H1 (cell line): Measurements from ENCODE around the gene ASTN1. TPM values are rescaled to one million over a fixed set of nuclear protein-coding genes. Genes with fewer than 3 reads are reported as not detected.

Experiments
- CTCF ChIA-PET: fragments of 300-600 bp; sonication (Branson Sonifier 250); formaldehyde crosslinking; loops from one replicate; lab custom pipeline; 2021; ENCODE audit not compliant: partially characterized antibody; lab: Charles Lee
- POLR2A ChIA-PET: fragments of 300-600 bp; sonication (Branson Sonifier 250); formaldehyde crosslinking; loops from one replicate; lab custom pipeline; 2021; ENCODE audit warnings: inconsistent platforms; ENCODE audit not compliant: partially characterized antibody; lab: Charles Lee
- DNase-seq, 2 experiments: peaks; one replicate each; pipeline versions ENCODE4 v3.0.0 to v3.0.0-alpha.2; 2010 to 2022; ENCODE audit warnings: low spot score in 2 of 2, low read depth in 1 of 2, mixed read lengths in 1 of 2
- FAIRE-seq: peaks from 2 replicates; lab custom pipeline; 2011; peaks lifted over from hg19 to GRCh38; lab: Jason Lieb, UNC
- H2AFZ ChIP-seq: 2 replicates; pipeline ENCODE4 v1.8.1; 2012; ENCODE audit warnings: low read length, inconsistent platforms
- H2AK5ac ChIP-seq: 2 replicates; pipeline ENCODE4 v1.6.1; 2013; ENCODE audit warnings: low read depth, low read length
- H2BK120ac ChIP-seq: replicated peaks from 2 replicates; pipeline ENCODE3; 2013; ENCODE audit warnings: low read depth, low read length, inconsistent platforms
- H2BK12ac ChIP-seq: 2 replicates; pipeline ENCODE4 v1.6.1; 2013; ENCODE audit warnings: low read depth, low read length
- H2BK15ac ChIP-seq: 2 replicates; pipeline ENCODE4 v1.6.1; 2013; ENCODE audit warnings: low read length
- H2BK20ac ChIP-seq: 2 replicates; pipeline ENCODE4 v1.6.1; 2013; ENCODE audit warnings: low read length
- H2BK5ac ChIP-seq: 2 replicates; pipeline ENCODE4 v1.6.1; 2013; ENCODE audit warnings: low read depth, low read length
- H3K14ac ChIP-seq: 2 replicates; pipeline ENCODE4 v1.6.1; 2013; ENCODE audit warnings: inconsistent platforms; ENCODE audit not compliant: insufficient read length
- H3K18ac ChIP-seq: 2 replicates; pipeline ENCODE4 v1.6.1; 2013; ENCODE audit warnings: low read length; ENCODE audit errors: extremely low read depth
- H3K23ac ChIP-seq: 2 replicates; pipeline ENCODE4 v1.6.1; 2013; ENCODE audit warnings: inconsistent platforms; ENCODE audit not compliant: insufficient read length
- H3K23me2 ChIP-seq: 2 replicates; pipeline ENCODE4 v1.6.1; 2013; ENCODE audit warnings: low read depth, low read length
- H3K27ac ChIP-seq: 2 replicates; pipeline ENCODE4 v1.6.1; 2011; ENCODE audit warnings: low read depth, low read length, inconsistent platforms
- H3K27me3 ChIP-seq, 4 experiments: replicated peaks in 1 of 4; 1 replicate in 1 of 4; 2 replicates in 3 of 4; pipeline versions ENCODE4 v1.6.1 to v1.8.1; 2011 to 2013; ENCODE audit warnings: low read length in 3 of 4, mild to moderate bottlenecking in 3 of 4, inconsistent platforms in 2 of 4, mixed read lengths in 2 of 4, moderate library complexity in 1 of 4; ENCODE audit not compliant: control insufficient read depth in 3 of 4, insufficient read depth in 3 of 4; ENCODE audit errors: extremely low read depth in 1 of 4
- H3K36me3 ChIP-seq, 4 experiments: 2 replicates each; pipeline versions ENCODE4 v1.6.1 to v1.8.1; 2011 to 2013; ENCODE audit warnings: mild to moderate bottlenecking in 4 of 4, low read length in 3 of 4, moderate library complexity in 2 of 4, control low read depth in 1 of 4, inconsistent platforms in 1 of 4; ENCODE audit not compliant: insufficient read depth in 4 of 4, control insufficient read depth in 2 of 4
- H3K4ac ChIP-seq: replicated peaks from 2 replicates; pipeline ENCODE3; 2013; ENCODE audit warnings: low read length, low read depth, mixed read lengths, inconsistent platforms; ENCODE audit not compliant: insufficient read length
- H3K4me1 ChIP-seq, 4 experiments: replicated peaks in 1 of 4; 1 replicate in 1 of 4; 2 replicates in 3 of 4; pipeline versions ENCODE4 v1.6.1 to v1.8.1; 2011 to 2013; ENCODE audit warnings: low read length in 3 of 4, inconsistent platforms in 2 of 4, mixed read lengths in 1 of 4; ENCODE audit not compliant: insufficient read depth in 4 of 4, control insufficient read depth in 3 of 4
- H3K4me2 ChIP-seq, 2 experiments: 2 replicates each; pipeline versions ENCODE4 v1.6.1 to v1.8.1; 2011 to 2013; ENCODE audit warnings: low read depth in 2 of 2, low read length in 2 of 2, control low read depth in 1 of 2, inconsistent platforms in 1 of 2, mild to moderate bottlenecking in 1 of 2; ENCODE audit not compliant: insufficient read depth in 1 of 2
- H3K4me3 ChIP-seq, 4 experiments: fragments of 200-600, 300-600 bp in 1 of 4; sonication (generic), shearing (Covaris generic), sonication (Bioruptor Twin) in 1 of 4; 2 replicates each; pipeline versions ENCODE4 v1.5.1 to v1.8.1; 2011 to 2016; ENCODE audit warnings: low read length in 4 of 4, low read depth in 3 of 4, control low read depth in 2 of 4, inconsistent platforms in 2 of 4, mild to moderate bottlenecking in 2 of 4, mixed read lengths in 1 of 4, moderate library complexity in 1 of 4; ENCODE audit not compliant: insufficient read depth in 2 of 4; ENCODE audit errors: extremely low read depth in 1 of 4
- H3K56ac ChIP-seq: replicated peaks from 2 replicates; pipeline ENCODE3; 2013; ENCODE audit warnings: low read depth, mild to moderate bottlenecking, mixed read lengths, low read length, inconsistent platforms; ENCODE audit not compliant: insufficient read length
- H3K79me1 ChIP-seq: 2 replicates; pipeline ENCODE4 v1.6.1; 2013; ENCODE audit warnings: low read depth, low read length, control low read depth
- H3K79me2 ChIP-seq, 2 experiments: 2 replicates each; pipeline versions ENCODE4 v1.6.1 to v1.8.1; 2012 to 2013; ENCODE audit warnings: low read length in 2 of 2, mild to moderate bottlenecking in 2 of 2, inconsistent platforms in 1 of 2; ENCODE audit not compliant: insufficient read depth in 2 of 2, control insufficient read depth in 1 of 2
- H3K9ac ChIP-seq, 4 experiments: replicated peaks in 1 of 4; 1 replicate in 1 of 4; 2 replicates in 3 of 4; pipeline versions ENCODE4 v1.6.1 to v1.8.1; 2011 to 2013; ENCODE audit warnings: low read depth in 3 of 4, low read length in 3 of 4, control low read depth in 2 of 4, mild to moderate bottlenecking in 2 of 4, moderate library complexity in 2 of 4, inconsistent platforms in 1 of 4; ENCODE audit errors: extremely low read depth in 1 of 4
- H3K9me3 ChIP-seq, 2 experiments: 2 replicates each; pipeline versions ENCODE4 v1.6.1 to v1.8.1; 2012 to 2013; ENCODE audit warnings: mild to moderate bottlenecking in 2 of 2, moderate library complexity in 2 of 2, control low read depth in 1 of 2, inconsistent platforms in 1 of 2, low read depth in 1 of 2, low read length in 1 of 2, mixed read lengths in 1 of 2; ENCODE audit not compliant: insufficient read depth in 2 of 2
- H4K20me1 ChIP-seq, 2 experiments: replicated peaks in 1 of 2; 2 replicates each; pipeline versions ENCODE3 to v1.8.1; 2011 to 2013; ENCODE audit warnings: inconsistent platforms in 2 of 2, low read length in 2 of 2, mild to moderate bottlenecking in 1 of 2; ENCODE audit not compliant: insufficient read depth in 2 of 2, control insufficient read depth in 1 of 2
- H4K5ac ChIP-seq: 2 replicates; pipeline ENCODE4 v1.6.1; 2013; ENCODE audit warnings: low read length, low read depth, mixed read lengths, inconsistent platforms; ENCODE audit not compliant: insufficient read length
- H4K8ac ChIP-seq: 2 replicates; pipeline ENCODE4 v1.8.0; 2013; ENCODE audit warnings: mild to moderate bottlenecking, moderate library complexity, low read length, inconsistent platforms; ENCODE audit not compliant: insufficient read depth; ENCODE audit errors: extremely low read depth
- H4K91ac ChIP-seq: replicated peaks from 2 replicates; pipeline ENCODE3; 2013; ENCODE audit warnings: low read length, mixed read lengths, inconsistent platforms; ENCODE audit not compliant: insufficient read length
- GABPA ChIP-seq: IDR thresholded peaks from 2 replicates; pipeline ENCODE4 v1.6.1; 2011; ENCODE audit warnings: mild to moderate bottlenecking, low read length, moderate library complexity, borderline replicate concordance; ENCODE audit not compliant: insufficient read depth
- KDM4A ChIP-seq: IDR thresholded peaks from one replicate; pipeline ENCODE4 v1.7.1; 2012; ENCODE audit warnings: low read depth, mild to moderate bottlenecking, moderate library complexity, low read length, inconsistent platforms; ENCODE audit not compliant: severe bottlenecking
- KDM5A ChIP-seq: fragments of 200-600 bp; IDR thresholded peaks from 2 replicates; pipeline ENCODE4 v1.7.1; 2012; ENCODE audit warnings: mild to moderate bottlenecking, low read length, inconsistent platforms, mixed read lengths
- MAFK ChIP-seq: IDR thresholded peaks from 2 replicates; pipeline ENCODE4 v1.6.1; 2012; ENCODE audit warnings: low read depth, mild to moderate bottlenecking, improper control_type of control experiment, low read length
- NANOG ChIP-seq: IDR thresholded peaks from 2 replicates; pipeline ENCODE4 v1.6.1; 2011; ENCODE audit warnings: low read length, low read depth, mild to moderate bottlenecking, inconsistent platforms; ENCODE audit not compliant: insufficient read depth, poor library complexity, severe bottlenecking
- RAD21 ChIP-seq, 2 experiments: IDR thresholded peaks in 1 of 2; conservative IDR thresholded peaks in 1 of 2; 2 replicates each; pipeline ENCODE4 v1.6.1; 2011; ENCODE audit warnings: low read depth in 2 of 2, low read length in 2 of 2, improper control_type of control experiment in 1 of 2, inconsistent platforms in 1 of 2, mild to moderate bottlenecking in 1 of 2, moderate library complexity in 1 of 2
- RNF2 ChIP-seq: fragments of 200-900, 300-1000 bp; sonication (generic); IDR thresholded peaks from 2 replicates; pipeline ENCODE4 v1.7.1; 2016; ENCODE audit warnings: borderline replicate concordance, low read depth, mild to moderate bottlenecking, antibody characterized with exemption, low read length; ENCODE audit not compliant: poor library complexity, severe bottlenecking; ENCODE audit errors: missing control alignments
- SIX5 ChIP-seq: IDR thresholded peaks from 2 replicates; pipeline ENCODE4 v1.6.1; 2011; ENCODE audit warnings: mild to moderate bottlenecking, low read depth, low read length
- YY1 ChIP-seq: IDR thresholded peaks from 2 replicates; pipeline ENCODE4 v1.6.1; 2011; ENCODE audit warnings: low read depth, mild to moderate bottlenecking, low read length
- WGBS, 2 experiments: shearing (Covaris generic) in 1 of 2; methylation state at CpG; one replicate each; pipeline versions ENCODE4 v1.1.6 to v1.1.7; 2013 to 2015; ENCODE audit warnings: low lambda C conversion rate in 2 of 2, mixed read lengths in 2 of 2, inconsistent platforms in 1 of 2, low coverage in 1 of 2, missing lambda C conversion rate in 1 of 2; ENCODE audit not compliant: insufficient replicate concordance in 2 of 2, insufficient coverage in 1 of 2, insufficient read length in 1 of 2; ENCODE audit errors: extremely low coverage in 1 of 2, missing lambda C conversion rate in 1 of 2; 5-methylcytosine and 5-hydroxymethylcytosine counted together
- polyA plus RNA-seq, 7 experiments: library from polyadenylated mRNA; depleted of rRNA in 3 of 7; stranded (reverse) in 5 of 7; unstranded in 2 of 7; fragments of >200 nt in 5 of 7; fragments of 200-250 nt in 2 of 7; gene quantifications; 1 replicate in 5 of 7; 2 replicates in 1 of 7; 4 replicates in 1 of 7; pipeline versions ENCODE4 v1.2.1 to v1.2.3, GENCODE V29; 2011 to 2013; ENCODE audit warnings: missing spikeins in 2 of 7, mixed read lengths in 2 of 7
- total RNA-seq: library from RNA; stranded (reverse); fragmentation: NEBNext Ultra II Directional; extraction: Animal tissue kit (Norgen Biotek cat#: 25700); gene quantifications from 2 replicates; pipeline ENCODE4 v1.2.1, GENCODE V29; 2021
- TF ChIP-seq, protein P1 (sequence below), 3 experiments: IDR thresholded peaks; 1 replicate in 2 of 3; 2 replicates in 1 of 3; pipeline versions ENCODE4 v1.5.1 to v1.6.1; 2011; ENCODE audit warnings: low read length in 3 of 3, mild to moderate bottlenecking in 3 of 3, inconsistent platforms in 2 of 3, low read depth in 1 of 3, moderate library complexity in 1 of 3; ENCODE audit not compliant: insufficient read depth in 1 of 3; ENCODE audit errors: control extremely low read depth in 1 of 3

Gene ASTN1
- total and polyA plus RNA-seq, 2 of the 8 experiments (the other 6 are each of a cell fraction or from before 2014, with no cell fraction given) = 2.9 to 4.1 TPM

DNA sequence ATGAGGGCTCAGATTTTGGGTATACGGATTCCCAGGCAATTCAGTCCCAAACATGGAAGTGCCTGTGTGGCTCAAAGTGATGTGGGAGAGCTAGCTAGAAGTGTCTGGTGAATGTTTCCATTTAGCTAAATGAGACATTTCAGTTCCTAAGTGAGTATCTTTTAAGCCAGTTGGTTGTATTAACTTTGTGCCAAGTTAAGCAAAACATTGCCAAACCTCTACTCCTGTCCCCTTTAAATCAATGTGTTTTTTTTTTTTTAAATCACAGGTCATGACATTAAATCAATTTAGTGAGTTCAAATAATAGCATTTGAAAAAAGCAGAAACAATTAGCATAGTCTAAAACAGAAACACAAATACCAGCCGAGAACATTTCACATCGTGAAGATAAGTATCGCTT, 230.1 kb downstream of the ASTN1 start:
- no peaks in the 10 kb centered on the region for H3K79me2 ChIP-seq
- no peak for DNase-seq
- no peak overlapping the region for H2AK5ac ChIP-seq
- H4K91ac ChIP-seq = no peak overlapping the region
- H3K9me3 ChIP-seq = no peaks in the 10 kb centered on the region
- H3K4me2 ChIP-seq = no peak overlapping the region
- H2BK120ac ChIP-seq = no peak overlapping the region
- FAIRE-seq = no peak
- 89% methylated on average over 4 of the region's 4 CpGs; no CpG with 5 or more reads in 1 of the 2 experiments for WGBS, 2 experiments
- H3K9ac ChIP-seq = no peak overlapping the region
- H2BK20ac ChIP-seq = no peak overlapping the region
- no peak overlapping the region for H3K18ac ChIP-seq
- no peak overlapping the region for H3K4ac ChIP-seq
- H4K5ac ChIP-seq = no peak overlapping the region
- H3K36me3 ChIP-seq = no peaks in the 10 kb centered on the region
- H2AFZ ChIP-seq = no peak overlapping the region
- H4K20me1 ChIP-seq = no peaks in the 10 kb centered on the region
- H3K4me1 ChIP-seq = no peaks in the 10 kb centered on the region
- H3K27me3 ChIP-seq = no peaks in the 10 kb centered on the region
- H2BK12ac ChIP-seq = no peak overlapping the region
- no peak overlapping the region for H2BK15ac ChIP-seq
- H4K8ac ChIP-seq = no peak overlapping the region
- no peak overlapping the region for H2BK5ac ChIP-seq
- CTCF ChIA-PET = interaction anchor here (19.5 kb wide), 1 partner anchor 18 kb away, joined by 203 read pairs; no protein-coding TSS in a partner anchor
- no peak overlapping the region for H3K27ac ChIP-seq
- H3K4me3 ChIP-seq = no peak overlapping the region
- H3K14ac ChIP-seq = no peak overlapping the region
- H3K23ac ChIP-seq = no peak overlapping the region
- POLR2A ChIA-PET = no interaction called here
- H3K56ac ChIP-seq = no peak overlapping the region
- no peaks in the 10 kb centered on the region for H3K23me2 ChIP-seq
- no peaks in the 10 kb centered on the region for H3K79me1 ChIP-seq
- TF ChIP-seq KDM5A = no peak
- no peak for TF ChIP-seq RNF2
- TF ChIP-seq MAFK = no peak
- TF ChIP-seq RAD21 (IDR thresholded peaks at IDR 0.05 in 1 of 2, conservative IDR thresholded peaks at IDR 0.05 in 1 of 2; ENCODE audit: low read depth in 2 of 2, low read length in 2 of 2) = no peak
- TF ChIP-seq NANOG = no peak
- TF ChIP-seq SIX5 = no peak
- TF ChIP-seq KDM4A = no peak
- TF ChIP-seq YY1 = no peak
- TF ChIP-seq, protein P1, sequence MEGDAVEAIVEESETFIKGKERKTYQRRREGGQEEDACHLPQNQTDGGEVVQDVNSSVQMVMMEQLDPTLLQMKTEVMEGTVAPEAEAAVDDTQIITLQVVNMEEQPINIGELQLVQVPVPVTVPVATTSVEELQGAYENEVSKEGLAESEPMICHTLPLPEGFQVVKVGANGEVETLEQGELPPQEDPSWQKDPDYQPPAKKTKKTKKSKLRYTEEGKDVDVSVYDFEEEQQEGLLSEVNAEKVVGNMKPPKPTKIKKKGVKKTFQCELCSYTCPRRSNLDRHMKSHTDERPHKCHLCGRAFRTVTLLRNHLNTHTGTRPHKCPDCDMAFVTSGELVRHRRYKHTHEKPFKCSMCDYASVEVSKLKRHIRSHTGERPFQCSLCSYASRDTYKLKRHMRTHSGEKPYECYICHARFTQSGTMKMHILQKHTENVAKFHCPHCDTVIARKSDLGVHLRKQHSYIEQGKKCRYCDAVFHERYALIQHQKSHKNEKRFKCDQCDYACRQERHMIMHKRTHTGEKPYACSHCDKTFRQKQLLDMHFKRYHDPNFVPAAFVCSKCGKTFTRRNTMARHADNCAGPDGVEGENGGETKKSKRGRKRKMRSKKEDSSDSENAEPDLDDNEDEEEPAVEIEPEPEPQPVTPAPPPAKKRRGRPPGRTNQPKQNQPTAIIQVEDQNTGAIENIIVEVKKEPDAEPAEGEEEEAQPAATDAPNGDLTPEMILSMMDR (IDR thresholded peaks at IDR 0.05; ENCODE audit: control extremely low read depth in 1 of 3, insufficient read depth in 1 of 3, low read depth in 1 of 3, low read length in 3 of 3) = no peak
- TF ChIP-seq GABPA = no peak
